GM23248 (cell line): ENCODE measurements around the gene MACROD2. TPM values are rescaled to one million over a fixed set of nuclear protein-coding genes. Genes with fewer than 3 reads are reported as not detected.
A peak's percentile ranks its signal among the peaks of the same experiment; 100 is the strongest.

Experiments
- DNase-seq: peaks from one replicate; pipeline ENCODE4 v3.0.0-alpha.2; 2015
- H2AFZ ChIP-seq: fragments of 200-600 bp; sonication (generic); 2 replicates; pipeline ENCODE4 v1.6.1; 2016; ENCODE audit warnings: antibody characterized with exemption
- H3F3A ChIP-seq: fragments of 200-600 bp; sonication (generic); 2 replicates; pipeline ENCODE4 v1.6.1; 2016; ENCODE audit warnings: mild to moderate bottlenecking, antibody characterized with exemption, mixed run types; ENCODE audit not compliant: insufficient read depth
- H3K27ac ChIP-seq: fragments of 200-600 bp; sonication (generic); 2 replicates; pipeline ENCODE4 v1.5.1; 2016; ENCODE audit warnings: mild to moderate bottlenecking
- H3K27me3 ChIP-seq: fragments of 200-600 bp; sonication (generic); replicated peaks from 2 replicates; pipeline ENCODE4 v1.6.1; 2016; ENCODE audit warnings: mild to moderate bottlenecking; ENCODE audit not compliant: insufficient read depth
- H3K36me3 ChIP-seq: fragments of 200-600 bp; sonication (generic); 2 replicates; pipeline ENCODE4 v1.6.1; 2016; ENCODE audit warnings: low read depth, mild to moderate bottlenecking
- H3K4me1 ChIP-seq: fragments of 200-600 bp; sonication (generic); 2 replicates; pipeline ENCODE4 v1.6.1; 2016; ENCODE audit warnings: mild to moderate bottlenecking; ENCODE audit not compliant: insufficient read depth
- H3K4me2 ChIP-seq: fragments of 200-600 bp; sonication (generic); one replicate; pipeline ENCODE4 v1.6.1; 2016; ENCODE audit warnings: mild to moderate bottlenecking; ENCODE audit not compliant: unreplicated experiment
- H3K4me3 ChIP-seq: fragments of 200-600 bp; sonication (generic); 2 replicates; pipeline ENCODE4 v1.5.1; 2016; ENCODE audit warnings: mild to moderate bottlenecking
- H3K79me2 ChIP-seq: fragments of 200-600 bp; sonication (generic); 2 replicates; pipeline ENCODE4 v1.6.1; 2016; ENCODE audit warnings: mild to moderate bottlenecking; ENCODE audit not compliant: insufficient read depth
- H3K9ac ChIP-seq: fragments of 200-600 bp; sonication (generic); 2 replicates; pipeline ENCODE4 v1.6.1; 2016; ENCODE audit warnings: mild to moderate bottlenecking
- H3K9me2 ChIP-seq: fragments of 200-600 bp; sonication (generic); 2 replicates; pipeline ENCODE4 v1.6.1; 2016; ENCODE audit warnings: mixed run types, mild to moderate bottlenecking, moderate library complexity; ENCODE audit not compliant: insufficient read depth
- H3K9me3 ChIP-seq: fragments of 200-600 bp; sonication (generic); one replicate; pipeline ENCODE4 v1.6.1; 2017; ENCODE audit warnings: low read depth
- H4K20me1 ChIP-seq: fragments of 200-600 bp; sonication (generic); 2 replicates; pipeline ENCODE4 v1.6.0; 2016; ENCODE audit not compliant: insufficient read depth
- EZH2 ChIP-seq: fragments of 200-600 bp; sonication (generic); IDR thresholded peaks from 2 replicates; pipeline ENCODE4 v1.6.1; 2018; ENCODE audit warnings: antibody characterized with exemption, mild to moderate bottlenecking; ENCODE audit not compliant: insufficient read depth, poor library complexity, severe bottlenecking
- EZH2phosphoT487 ChIP-seq: fragments of 200-600 bp; sonication (generic); IDR thresholded peaks from 2 replicates; pipeline ENCODE4 v1.6.1; 2018; ENCODE audit warnings: antibody characterized with exemption, moderate library complexity, mild to moderate bottlenecking, low read depth; ENCODE audit not compliant: insufficient read depth
- WGBS, 2 experiments: methylation state at CpG; one replicate each; pipeline ENCODE4 v1.1.6; 2015 to 2017; ENCODE audit warnings: low lambda C conversion rate in 2 of 2, low coverage in 1 of 2; ENCODE audit errors: missing lambda C conversion rate in 2 of 2; 5-methylcytosine and 5-hydroxymethylcytosine counted together
- in situ Hi-C: fragments of 300-500 bp; cut with MboI; formaldehyde crosslinking; loops from 2 replicates; pipeline ENCODE4 v1.15.0; 2020
- polyA plus RNA-seq: library from polyadenylated mRNA; unstranded; fragments of >200 nt; fragmentation: Nextera tagmentation; extraction: Ambion mirVana; gene quantifications from 2 replicates; pipeline ENCODE4 v1.2.1, GENCODE V29; 2016
- total RNA-seq: library from RNA; depleted of rRNA; stranded (reverse); fragments of >200 nt; shearing (Covaris generic); gene quantifications from 2 replicates; pipeline ENCODE4 v1.2.3, GENCODE V29; 2014

The MACROD2 gene
- total and polyA plus RNA-seq, 2 experiments from 2014 or later: 1.1 to 3.1 TPM

- H3K4me1 ChIP-seq: no peaks in the 10 kb centered on the region
Measured at GRCh38 chr20:15638816-15639215, 1643.5 kb downstream of the MACROD2 start.

GRCh38 chr20:15639839-15640238, 1644.5 kb downstream of the MACROD2 start:
- Histone ChIP-seq H2AFZ (no peak overlapping the region), H4K20me1 (no peaks in the 10 kb centered on the region)

More at GRCh38 chr20:15638816-15639215, 1643.5 kb downstream of the MACROD2 start:
- H3K27ac ChIP-seq: no peak overlapping the region
- H3K79me2 ChIP-seq: no peaks in the 10 kb centered on the region
- no peaks in the 10 kb centered on the region for H3K36me3 ChIP-seq
- H3K4me2 ChIP-seq: no peak overlapping the region
- 39 to 45% methylated on average over 5 of the region's 5 CpGs for WGBS, 2 experiments
- TF ChIP-seq EZH2phosphoT487: no peak
- no peak for TF ChIP-seq EZH2
- H3K9ac ChIP-seq: no peak overlapping the region
- H2AFZ ChIP-seq: no peak overlapping the region
- H3K9me2 ChIP-seq: no peaks in the 10 kb centered on the region
- H3K4me3 ChIP-seq: no peak overlapping the region
- H3F3A ChIP-seq: no peaks in the 10 kb centered on the region
- H4K20me1 ChIP-seq: no peaks in the 10 kb centered on the region
- no peaks in the 10 kb centered on the region for H3K9me3 ChIP-seq
- DNase-seq: peak; percentile 7
- H3K27me3 ChIP-seq: 0 out of 2 replicates have a peak, but pooled peaks cover 2% of the 10 kb centered on the region
- in situ Hi-C loops: no loop called here

DNA sequence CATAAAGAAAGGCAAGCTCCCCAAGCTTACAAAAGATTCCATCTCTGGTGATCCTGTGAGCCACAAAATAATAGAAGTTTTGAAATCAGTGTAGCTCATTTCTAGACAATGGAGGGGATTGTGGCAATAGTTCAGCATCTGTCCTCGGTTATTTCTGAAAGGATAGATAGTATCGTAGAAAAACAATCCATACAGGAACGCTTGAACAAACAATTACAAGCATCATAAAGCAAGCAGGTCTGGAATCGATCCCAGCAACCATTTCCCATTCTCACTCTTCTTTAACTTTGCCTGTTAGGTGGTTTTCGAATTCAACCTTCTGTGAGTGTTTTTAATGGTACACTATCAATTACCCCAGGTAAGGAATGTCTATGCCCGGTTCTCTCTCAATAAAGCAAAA, 1646.8 kb downstream of the MACROD2 start:
- no peaks in the 10 kb centered on the region for H3K27me3 ChIP-seq
- H3K79me2 ChIP-seq: no peaks in the 10 kb centered on the region
- no peak overlapping the region for H2AFZ ChIP-seq
- in situ Hi-C loops: no loop called here
- WGBS, 2 experiments: 84 to 87% methylated on average over 6 of the region's 6 CpGs
- DNase-seq: no peak
- H3K27ac ChIP-seq: no peak overlapping the region
- no peaks in the 10 kb centered on the region for H3K9me3 ChIP-seq
- H3K4me2 ChIP-seq: no peak overlapping the region
- H3K9ac ChIP-seq: no peak overlapping the region
- H3K36me3 ChIP-seq: no peaks in the 10 kb centered on the region
- H3F3A ChIP-seq: no peaks in the 10 kb centered on the region
- no peak overlapping the region for H3K4me3 ChIP-seq
- H4K20me1 ChIP-seq: no peaks in the 10 kb centered on the region
- H3K9me2 ChIP-seq: no peaks in the 10 kb centered on the region
- no peaks in the 10 kb centered on the region for H3K4me1 ChIP-seq
- no peak for TF ChIP-seq EZH2phosphoT487
- TF ChIP-seq EZH2: no peak

More at GRCh38 chr20:15639839-15640238, 1644.5 kb downstream of the MACROD2 start:
- no peaks in the 10 kb centered on the region for H3K36me3 ChIP-seq
- 63 to 69% methylated on average over 1 of the region's 1 CpG for WGBS, 2 experiments
- H3K4me2 ChIP-seq: no peak overlapping the region
- H3K4me3 ChIP-seq: no peak overlapping the region
- no peaks in the 10 kb centered on the region for H3K27me3 ChIP-seq
- no peaks in the 10 kb centered on the region for H3K79me2 ChIP-seq
- H3F3A ChIP-seq: no peaks in the 10 kb centered on the region
- H3K9ac ChIP-seq: no peak overlapping the region
- no peak for TF ChIP-seq EZH2
- no peak for TF ChIP-seq EZH2phosphoT487
- no peaks in the 10 kb centered on the region for H3K9me2 ChIP-seq
- no peak for DNase-seq
- H3K4me1 ChIP-seq: no peaks in the 10 kb centered on the region
- H3K27ac ChIP-seq: no peak overlapping the region
- in situ Hi-C loops: no loop called here
- H3K9me3 ChIP-seq: no peaks in the 10 kb centered on the region

DNA sequence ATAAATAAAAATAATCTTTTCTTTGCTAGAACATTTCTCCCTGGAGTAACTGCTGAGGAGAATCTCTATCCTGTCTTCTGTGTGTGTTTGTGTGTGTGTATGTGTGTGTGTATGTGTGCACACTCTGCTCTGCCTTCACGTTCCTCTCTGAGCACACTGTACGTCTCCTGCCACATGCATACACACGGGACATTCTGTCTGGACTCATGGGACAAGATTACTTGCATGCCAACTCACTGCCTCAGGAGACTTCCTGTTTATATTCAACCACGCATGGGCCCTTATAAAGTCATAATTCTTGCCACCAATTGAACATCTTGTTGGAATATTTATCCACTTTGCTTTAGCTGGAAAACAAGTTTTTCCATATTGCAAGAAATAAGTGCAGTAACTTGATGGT, 1647.4 kb downstream of the MACROD2 start:
- Histone ChIP-seq H3K27ac (no peak overlapping the region), H3K9ac (no peak overlapping the region), H4K20me1 (no peaks in the 10 kb centered on the region), H3K4me3 (no peak overlapping the region), H3K36me3 (no peaks in the 10 kb centered on the region), H2AFZ (no peak overlapping the region), H3F3A (no peaks in the 10 kb centered on the region), H3K9me2 (no peaks in the 10 kb centered on the region), H3K27me3 (no peaks in the 10 kb centered on the region), H3K4me2 (no peak overlapping the region), H3K79me2 (no peaks in the 10 kb centered on the region), H3K4me1 (no peaks in the 10 kb centered on the region), H3K9me3 (no peaks in the 10 kb centered on the region)
- DNase-seq: peak; percentile 39
- TF ChIP-seq EZH2phosphoT487 (no peak), EZH2 (no peak)
- in situ Hi-C loops: no loop called here
- WGBS, 2 experiments: 38 to 47% methylated on average over 4 of the region's 4 CpGs

DNA sequence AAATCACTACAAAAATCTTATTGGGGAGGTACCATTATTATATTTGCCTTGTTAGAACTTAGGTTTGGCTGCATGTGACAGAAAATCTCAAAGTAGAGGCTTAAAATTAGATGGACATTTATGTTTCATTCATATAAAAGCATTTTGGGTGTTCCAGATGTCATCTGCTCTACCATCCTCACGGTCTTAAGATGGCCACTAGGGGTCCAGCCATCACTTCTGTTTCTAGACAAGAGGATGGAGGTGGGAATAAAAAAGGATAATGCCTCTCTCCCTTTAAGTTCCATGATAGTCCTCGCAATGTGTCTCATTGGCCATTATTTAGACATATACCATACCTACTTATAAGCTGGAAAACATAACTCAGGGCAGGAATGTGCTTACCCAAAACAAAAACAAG, 1648.4 kb downstream of the MACROD2 start:
- in situ Hi-C loops: no loop called here
- Histone ChIP-seq H3K27me3 (no peaks in the 10 kb centered on the region), H3K27ac (no peak overlapping the region), H3K9me2 (no peaks in the 10 kb centered on the region), H3K9ac (no peak overlapping the region), H3K79me2 (no peaks in the 10 kb centered on the region), H3K4me2 (no peak overlapping the region), H3K4me1 (no peaks in the 10 kb centered on the region), H3F3A (no peaks in the 10 kb centered on the region), H3K36me3 (no peaks in the 10 kb centered on the region), H4K20me1 (no peaks in the 10 kb centered on the region), H3K4me3 (no peak overlapping the region), H3K9me3 (no peaks in the 10 kb centered on the region), H2AFZ (no peak overlapping the region)
- DNase-seq: peak; percentile 32
- 66 to 67% methylated on average over 2 of the region's 2 CpGs for WGBS, 2 experiments
- TF ChIP-seq EZH2phosphoT487 (no peak), EZH2 (no peak)
